HUES64 (cell line): ENCODE results near the gene COX14.

Experiments used
- H3K27ac ChIP-seq: 2 replicates; pipeline ENCODE4 v1.7.0; 2013; ENCODE audit warnings: low read depth, low read length, inconsistent platforms
- H3K27me3 ChIP-seq: 2 replicates; pipeline ENCODE4 v1.6.1; 2013; ENCODE audit warnings: mild to moderate bottlenecking, low read length; ENCODE audit not compliant: insufficient read depth
- H3K36me3 ChIP-seq: 2 replicates; pipeline ENCODE4 v1.6.1; 2013; ENCODE audit warnings: mild to moderate bottlenecking, low read length; ENCODE audit not compliant: insufficient read depth
- H3K4me1 ChIP-seq: 2 replicates; pipeline ENCODE4 v1.6.1; 2013; ENCODE audit warnings: mild to moderate bottlenecking, low read length, moderate library complexity; ENCODE audit not compliant: insufficient read depth
- H3K4me3 ChIP-seq: 2 replicates; pipeline ENCODE4 v1.5.1; 2013; ENCODE audit warnings: mild to moderate bottlenecking, low read length, moderate library complexity
- H3K9ac ChIP-seq: 2 replicates; pipeline ENCODE4 v1.6.1; 2013; ENCODE audit warnings: mild to moderate bottlenecking, low read depth, low read length
- H3K9me3 ChIP-seq: 2 replicates; pipeline ENCODE4 v1.6.1; 2013; ENCODE audit warnings: low read depth, low read length; ENCODE audit not compliant: insufficient read depth
- WGBS: fragments of 150-250, 120-280 bp; methylation state at CpG from one replicate; pipeline ENCODE4 v1.1.7; 2013; ENCODE audit warnings: missing lambda C conversion rate; 5-methylcytosine and 5-hydroxymethylcytosine counted together

The COX14 gene

GRCh38 chr12:50110762-50111351 lies 1.2 kb upstream of the COX14 start:
- peak overlapping the region; percentile 45 for H3K4me3 ChIP-seq

GRCh38 chr12:50111395-50111692 lies 692 bp upstream of the COX14 start:
- Histone ChIP-seq H3K27me3 (no peaks in the 10 kb centered on the region), H3K9me3 (no peaks in the 10 kb centered on the region), H3K4me3 (peak overlapping the region; percentile 45), H3K36me3 (0 out of 2 replicates have a peak, but pooled peaks cover under 1% of the 10 kb centered on the region), H3K4me1 (peaks cover 19% of the 10 kb centered on the region), H3K9ac (0 out of 2 replicates have a peak overlapping the region, but pooled peaks have one; percentile 9), H3K27ac (no peak overlapping the region)
- WGBS: 7% methylated on average over 19 of the region's 19 CpGs

More at GRCh38 chr12:50110762-50111351, 1.2 kb upstream of the COX14 start:
- Histone ChIP-seq H3K36me3 (no peaks in the 10 kb centered on the region), H3K9me3 (no peaks in the 10 kb centered on the region), H3K9ac (0 out of 2 replicates have a peak overlapping the region, but pooled peaks have one; percentile 9), H3K4me1 (peaks cover 19% of the 10 kb centered on the region), H3K27me3 (no peaks in the 10 kb centered on the region), H3K27ac (peak overlapping the region; percentile 34; the same call in 1 of the 2 replicates)
- 52% methylated on average over 7 of the region's 7 CpGs for WGBS

- H3K27ac ChIP-seq: peak overlapping the region; percentile 80; the same call in 1 of the 2 replicates
- peak overlapping the region; percentile 70 for H3K4me3 ChIP-seq
- WGBS: 27% methylated on average over 24 of the region's 26 CpGs
- no peaks in the 10 kb centered on the region for H3K9me3 ChIP-seq
- peaks cover 19% of the 10 kb centered on the region for H3K4me1 ChIP-seq
- peak overlapping the region; percentile 72 for H3K9ac ChIP-seq
- H3K27me3 ChIP-seq: no peaks in the 10 kb centered on the region
- 0 out of 2 replicates have a peak, but pooled peaks cover 4% of the 10 kb centered on the region for H3K36me3 ChIP-seq
Observed at GRCh38 chr12:50112456-50113218, 601 bp downstream of the COX14 start.

GRCh38 chr12:50117057-50117622 lies 5.1 kb downstream of the COX14 start:
- 95% methylated on average over 6 of the region's 6 CpGs for WGBS
- peaks cover 2% of the 10 kb centered on the region; the same call in 1 of the 2 replicates for H3K4me1 ChIP-seq
- no peak overlapping the region for H3K9ac ChIP-seq
- no peaks in the 10 kb centered on the region for H3K27me3 ChIP-seq
- no peaks in the 10 kb centered on the region for H3K9me3 ChIP-seq
- H3K36me3 ChIP-seq: peaks cover 17% of the 10 kb centered on the region
- H3K4me3 ChIP-seq: no peak overlapping the region
- H3K27ac ChIP-seq: no peak overlapping the region

DNA sequence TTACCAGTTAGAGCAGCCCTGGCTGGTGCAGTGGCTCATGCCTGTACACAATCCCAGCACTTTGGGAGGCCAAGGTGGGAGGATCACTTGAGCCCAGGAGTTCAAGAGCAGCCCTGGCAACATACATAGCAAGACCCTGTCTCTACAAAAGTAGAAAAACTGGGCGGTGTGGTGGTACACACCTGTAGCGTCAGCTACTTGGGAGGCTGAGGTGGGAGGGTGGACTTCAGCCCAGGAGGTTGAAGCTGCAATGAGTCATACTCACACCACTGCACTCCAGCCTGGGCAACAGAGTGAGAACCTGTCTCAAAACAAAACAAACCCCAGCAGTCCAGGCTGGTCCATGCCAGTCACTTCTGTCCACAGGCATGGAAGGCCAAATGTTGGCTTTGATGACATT lies 7.4 kb downstream of the COX14 start:
- no peaks in the 10 kb centered on the region for H3K27me3 ChIP-seq
- peaks cover 17% of the 10 kb centered on the region for H3K36me3 ChIP-seq
- H3K4me3 ChIP-seq: no peak overlapping the region
- H3K9ac ChIP-seq: no peak overlapping the region
- 94% methylated on average over 2 of the region's 2 CpGs for WGBS
- no peaks in the 10 kb centered on the region for H3K9me3 ChIP-seq
- H3K27ac ChIP-seq: no peak overlapping the region
- H3K4me1 ChIP-seq: no peaks in the 10 kb centered on the region

GRCh38 chr12:50120521-50120920 lies 8.5 kb downstream of the COX14 start:
- 92% methylated on average over 3 of the region's 3 CpGs for WGBS
- peaks cover 17% of the 10 kb centered on the region for H3K36me3 ChIP-seq

DNA sequence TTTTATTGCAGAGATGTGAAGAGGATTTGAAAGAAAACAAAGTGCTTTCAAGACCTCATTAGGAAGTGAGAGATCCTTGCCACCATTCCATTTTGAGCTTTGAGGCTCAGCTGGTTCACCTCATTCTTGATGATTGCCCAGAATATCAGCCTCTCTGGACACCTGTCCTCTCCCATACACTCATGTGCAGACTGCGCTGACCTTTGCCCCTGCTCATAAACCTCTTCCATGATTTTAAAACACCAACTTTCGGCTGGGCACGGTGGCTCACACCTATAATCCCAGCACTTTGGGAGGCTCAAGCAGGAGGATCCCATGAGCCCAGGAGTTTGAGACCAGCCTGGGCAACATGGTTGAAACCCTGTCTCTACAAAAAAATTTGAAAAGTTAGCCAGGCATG lies 8.9 kb downstream of the COX14 start:
- no peak overlapping the region for H3K4me3 ChIP-seq
- no peaks in the 10 kb centered on the region for H3K9me3 ChIP-seq
- H3K27ac ChIP-seq: no peak overlapping the region
- H3K36me3 ChIP-seq: peaks cover 17% of the 10 kb centered on the region
- H3K27me3 ChIP-seq: no peaks in the 10 kb centered on the region
- WGBS: 98% methylated on average over 3 of the region's 3 CpGs
- H3K9ac ChIP-seq: no peak overlapping the region
- no peaks in the 10 kb centered on the region for H3K4me1 ChIP-seq

More at GRCh38 chr12:50120521-50120920, 8.5 kb downstream of the COX14 start:
- H3K4me1 ChIP-seq: no peaks in the 10 kb centered on the region
- no peaks in the 10 kb centered on the region for H3K9me3 ChIP-seq
- no peak overlapping the region for H3K4me3 ChIP-seq
- no peaks in the 10 kb centered on the region for H3K27me3 ChIP-seq
- no peak overlapping the region for H3K9ac ChIP-seq
- H3K27ac ChIP-seq: no peak overlapping the region

GRCh38 chr12:50121641-50122040 lies 9.6 kb downstream of the COX14 start:
- H3K27me3 ChIP-seq: no peaks in the 10 kb centered on the region
- H3K9ac ChIP-seq: no peak overlapping the region
- no peak overlapping the region for H3K27ac ChIP-seq
- H3K36me3 ChIP-seq: peaks cover 13% of the 10 kb centered on the region
- no peak overlapping the region for H3K4me3 ChIP-seq
- H3K9me3 ChIP-seq: no peaks in the 10 kb centered on the region
- WGBS: 83% methylated on average over 5 of the region's 5 CpGs
- no peaks in the 10 kb centered on the region for H3K4me1 ChIP-seq

GRCh38 chr12:50123203-50123602 lies 11.2 kb downstream of the COX14 start:
- 87% methylated on average over 1 of the region's 2 CpGs for WGBS
- Histone ChIP-seq H3K4me3 (no peak overlapping the region), H3K9ac (no peak overlapping the region), H3K27ac (no peak overlapping the region), H3K9me3 (no peaks in the 10 kb centered on the region), H3K4me1 (no peaks in the 10 kb centered on the region), H3K27me3 (no peaks in the 10 kb centered on the region), H3K36me3 (peaks cover 13% of the 10 kb centered on the region)

DNA sequence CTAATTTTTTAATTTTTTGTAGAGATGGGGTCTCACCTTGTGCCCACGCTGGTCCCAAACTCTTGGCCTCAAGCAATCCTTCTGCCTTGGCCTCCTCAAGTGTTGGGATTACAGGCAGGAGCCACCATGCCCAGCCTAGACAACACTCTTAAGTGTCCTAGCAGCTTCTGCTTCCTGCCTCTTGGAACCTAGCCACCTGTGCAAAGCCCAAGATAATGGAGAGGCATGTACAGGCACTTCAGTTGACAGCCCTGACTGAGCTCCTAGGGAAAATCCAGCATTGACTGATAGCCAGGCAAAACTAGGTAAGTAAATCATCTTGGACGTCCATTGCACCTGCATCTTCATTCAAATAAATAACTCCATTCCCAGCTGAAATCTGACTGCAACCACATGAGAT lies 15.5 kb downstream of the COX14 start:
- no peaks in the 10 kb centered on the region for H3K9me3 ChIP-seq
- H3K27me3 ChIP-seq: no peaks in the 10 kb centered on the region
- no peak overlapping the region for H3K4me3 ChIP-seq
- no peak overlapping the region for H3K9ac ChIP-seq
- H3K36me3 ChIP-seq: peaks cover 34% of the 10 kb centered on the region
- WGBS: 95% methylated on average over 2 of the region's 2 CpGs
- H3K4me1 ChIP-seq: no peaks in the 10 kb centered on the region
- no peak overlapping the region for H3K27ac ChIP-seq

DNA sequence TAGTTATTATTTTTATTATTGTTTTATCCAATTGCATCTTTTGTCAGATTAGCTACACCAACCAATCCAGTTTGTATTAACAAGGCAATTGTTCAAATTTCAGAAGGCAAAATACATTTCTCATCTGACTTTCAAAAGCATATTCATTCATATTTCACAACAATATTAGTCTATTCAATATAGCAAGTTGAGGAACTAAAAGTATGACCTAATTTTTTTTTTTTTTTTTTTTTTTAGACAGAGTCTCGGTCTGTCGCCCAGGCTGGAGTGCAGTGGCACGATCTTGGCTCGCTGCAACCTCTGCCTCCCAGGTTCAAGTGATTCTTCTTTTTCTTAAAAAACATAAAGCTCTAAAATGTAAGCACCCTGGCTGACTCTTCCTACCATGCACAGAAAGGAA lies 17.3 kb downstream of the COX14 start:
- H3K27ac ChIP-seq: no peak overlapping the region
- H3K27me3 ChIP-seq: no peaks in the 10 kb centered on the region
- H3K36me3 ChIP-seq: peaks cover 52% of the 10 kb centered on the region
- 95% methylated on average over 4 of the region's 4 CpGs for WGBS
- H3K4me3 ChIP-seq: no peak overlapping the region
- no peak overlapping the region for H3K9ac ChIP-seq
- H3K4me1 ChIP-seq: no peaks in the 10 kb centered on the region
- H3K9me3 ChIP-seq: no peaks in the 10 kb centered on the region
